Peyer's patch (tissue), 4 donors: ENCODE results near the gene PRRX2.

Experiments used
- CTCF ChIP-seq, 6 experiments: fragments of 450-650 bp in 4 of 6; fragments of 200-600 bp in 2 of 6; sonication (generic) in 1 of 6; IDR thresholded peaks; one replicate each; pipeline ENCODE4 v1.5.1; 2017 to 2019; ENCODE audit warnings: antibody characterized with exemption in 6 of 6, mild to moderate bottlenecking in 3 of 6, moderate library complexity in 1 of 6
- POLR2A ChIP-seq, 2 donors: fragments of 450-650 bp; IDR thresholded peaks; one replicate each; pipeline ENCODE4 v1.5.1; 2017; ENCODE audit warnings: antibody characterized with exemption in 2 of 2, mild to moderate bottlenecking in 2 of 2, moderate library complexity in 2 of 2

GRCh38 chr9:129731477-129732085, 66.1 kb downstream of the PRRX2 start:
- no peak for TF ChIP-seq POLR2A (IDR thresholded peaks at IDR 0.05)
- TF ChIP-seq CTCF (IDR thresholded peaks at IDR 0.05), result no peak
